HG02973 (cell line): ENCODE results near the gene NAV2.

Experiments
- ATAC-seq: cut with Tn5 transposase; IDR thresholded peaks from one replicate; pipeline ENCODE4 v1.9.1; 2021; ENCODE audit warnings: moderate library complexity; ENCODE audit not compliant: unreplicated experiment

NAV2 gene

DNA sequence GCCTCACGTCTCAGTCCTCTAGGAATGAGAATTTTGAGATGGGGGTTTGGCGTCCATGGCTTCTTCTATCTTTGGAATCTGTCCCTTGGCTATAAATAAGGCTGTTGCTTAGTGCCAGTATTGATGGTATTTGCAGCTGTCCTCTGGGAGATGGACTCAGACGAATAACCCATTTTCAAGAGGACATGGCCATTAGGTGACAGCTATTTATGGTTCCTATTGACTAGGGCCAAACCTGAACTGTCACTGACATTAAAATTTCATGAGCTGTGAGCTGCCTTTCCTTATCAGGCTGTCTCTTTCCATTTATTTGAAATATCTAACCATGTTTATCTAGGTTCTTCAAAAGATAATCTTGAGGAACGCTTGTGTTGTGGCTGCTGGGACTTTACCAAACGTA lies 92.7 kb downstream of the NAV2 start:
- no peak for ATAC-seq

DNA sequence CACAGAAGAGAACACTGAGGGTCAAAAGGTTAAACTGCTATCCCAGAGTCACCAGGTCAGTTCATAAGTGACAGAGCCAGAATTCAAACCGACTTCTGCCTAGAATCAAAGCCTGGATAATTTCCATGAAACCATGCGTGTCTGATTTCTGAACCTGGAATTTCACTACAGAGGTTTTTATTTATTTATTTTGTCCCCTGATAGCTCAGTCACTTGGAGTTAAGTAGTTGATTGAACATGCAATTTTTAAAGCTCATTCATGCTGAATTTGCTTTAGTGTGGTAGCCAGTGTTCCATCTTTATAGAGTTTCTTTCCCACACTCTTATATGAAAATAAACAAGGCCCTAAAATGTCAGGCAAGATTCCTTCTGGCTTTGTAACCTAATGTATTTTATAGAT lies 93.2 kb downstream of the NAV2 start:
- no peak for ATAC-seq

DNA sequence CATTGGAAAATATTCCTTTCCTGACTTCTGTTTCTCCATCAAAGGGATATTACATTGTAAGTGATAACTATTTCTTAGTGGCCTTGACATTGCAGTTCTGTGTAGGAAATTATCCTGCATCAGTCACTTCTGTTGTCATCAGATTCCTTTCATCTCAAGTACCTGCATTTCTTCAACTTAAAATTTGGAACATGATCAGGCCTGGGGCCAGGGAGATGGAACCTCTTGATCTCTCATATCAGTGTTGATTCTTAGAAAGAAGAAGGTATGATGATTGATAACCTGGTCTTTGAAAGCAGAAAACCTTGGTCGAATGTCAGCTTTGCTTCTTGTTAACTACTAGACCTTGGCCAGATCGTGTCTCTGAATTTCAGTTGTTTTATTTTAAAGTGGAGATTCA lies 93.6 kb downstream of the NAV2 start:
- ATAC-seq = no peak

DNA sequence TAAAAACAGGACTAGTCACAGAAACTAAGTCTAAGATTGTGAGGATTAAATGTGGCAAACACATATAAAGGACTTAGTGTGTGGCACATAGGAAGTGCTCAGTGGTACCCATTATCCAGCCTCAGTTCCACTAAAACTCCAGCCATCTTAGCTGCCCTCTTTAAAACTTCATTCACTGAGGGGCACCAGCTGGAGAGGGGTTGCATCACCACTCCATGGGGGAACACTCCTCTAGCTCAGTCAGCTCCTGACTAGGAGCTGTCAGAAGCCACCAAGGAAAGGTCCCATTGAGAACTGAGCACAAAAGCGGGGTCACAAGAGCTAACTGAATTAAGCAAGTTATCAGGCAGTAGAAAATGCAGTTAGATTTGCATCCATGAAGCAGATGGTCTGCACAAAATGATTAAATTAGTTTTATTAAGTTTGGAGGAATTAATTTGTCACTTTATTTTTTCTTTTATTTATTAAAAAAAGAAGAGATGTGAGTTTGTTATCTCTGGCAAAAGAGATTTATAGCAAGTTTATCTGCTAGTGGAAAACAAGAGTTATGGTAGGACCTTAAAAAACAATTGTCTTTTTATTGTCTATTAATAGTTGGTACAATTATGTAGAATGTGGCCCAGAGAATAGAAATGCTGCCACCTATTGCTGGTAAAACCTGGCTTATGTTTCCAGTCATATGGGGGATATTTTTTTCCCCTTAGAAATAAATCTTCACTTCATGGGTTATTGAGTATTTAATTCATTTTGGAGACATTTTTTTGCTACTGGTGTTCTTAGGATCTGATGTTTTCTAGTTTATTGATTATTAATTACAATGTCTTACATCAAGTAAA lies 95.7 kb downstream of the NAV2 start:
- ATAC-seq = no peak

DNA sequence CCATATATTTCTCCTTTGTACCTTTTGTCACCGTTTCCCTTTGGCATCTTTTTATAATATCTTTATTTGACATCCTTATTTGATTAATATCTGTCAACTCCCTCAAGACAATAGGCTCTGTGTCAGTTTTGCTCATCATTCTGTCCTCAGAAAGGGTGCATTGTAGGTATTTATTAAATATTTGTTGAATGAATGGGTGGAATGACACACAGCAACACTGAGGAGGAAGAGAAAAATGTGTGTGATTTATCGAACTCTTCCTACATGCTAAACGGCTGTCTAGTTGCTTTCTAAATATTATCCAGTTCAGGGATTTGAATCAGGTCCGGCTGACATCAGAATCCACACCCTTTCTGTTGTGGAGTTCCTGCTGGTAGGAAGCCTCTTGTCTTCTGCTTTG lies 98.2 kb downstream of the NAV2 start:
- ATAC-seq = no peak

DNA sequence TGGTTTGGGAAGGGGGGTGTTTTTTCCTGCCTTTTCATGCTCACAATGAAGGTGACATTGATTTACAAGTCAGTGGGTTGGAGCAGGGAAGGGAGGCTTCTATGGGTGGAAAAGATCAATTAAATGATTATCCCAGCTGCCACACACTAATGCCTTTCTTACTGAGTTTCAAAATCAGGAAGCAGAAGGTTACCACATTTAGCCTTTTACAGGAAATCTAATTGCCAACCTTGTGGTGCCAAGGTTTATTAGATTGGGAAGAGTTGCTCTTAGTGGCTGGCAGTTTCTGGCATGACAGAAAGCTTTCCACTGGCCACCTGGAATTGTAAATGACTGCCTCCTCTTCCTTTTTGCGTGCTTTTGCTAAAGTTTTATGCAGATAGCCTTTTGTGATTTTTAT lies 98.7 kb downstream of the NAV2 start:
- ATAC-seq = no peak

DNA sequence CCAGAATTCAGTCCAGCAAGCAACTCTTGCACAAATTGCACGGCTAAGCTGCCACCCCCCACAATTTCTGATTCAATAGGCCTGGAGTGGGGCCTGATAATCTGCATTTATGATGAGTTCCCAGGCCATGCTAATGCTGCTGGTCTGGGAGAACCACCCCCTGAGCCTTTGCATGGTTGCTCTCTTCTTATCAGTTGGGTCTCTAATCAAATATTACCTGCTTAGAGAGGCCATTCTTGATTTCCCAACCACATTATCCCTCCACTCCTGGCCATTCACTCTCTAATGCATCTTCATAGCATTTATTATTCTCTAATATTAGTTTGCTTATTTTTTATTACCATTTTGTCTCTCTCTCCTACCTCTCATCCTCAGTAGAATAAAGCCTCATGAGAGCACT lies 99.5 kb downstream of the NAV2 start:
- no peak for ATAC-seq

DNA sequence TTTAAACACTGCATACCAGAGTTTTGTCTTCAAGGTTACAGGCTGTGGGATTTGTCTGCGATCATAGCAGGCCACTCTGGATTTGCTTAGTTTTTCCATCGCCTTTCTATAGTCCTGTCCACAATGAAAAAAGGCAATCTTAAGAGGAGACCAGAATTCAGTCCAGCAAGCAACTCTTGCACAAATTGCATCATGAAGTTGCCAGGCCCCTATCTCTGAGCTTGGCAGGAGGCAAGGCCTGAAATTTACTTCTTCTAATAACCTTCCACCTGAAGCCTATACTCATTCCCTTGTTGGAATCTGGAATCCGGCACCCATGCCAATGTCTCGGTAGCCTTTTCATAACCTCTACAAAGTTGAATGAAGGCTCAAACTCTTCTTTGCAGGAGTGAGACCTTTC lies 100.1 kb downstream of the NAV2 start:
- ATAC-seq = no peak

DNA sequence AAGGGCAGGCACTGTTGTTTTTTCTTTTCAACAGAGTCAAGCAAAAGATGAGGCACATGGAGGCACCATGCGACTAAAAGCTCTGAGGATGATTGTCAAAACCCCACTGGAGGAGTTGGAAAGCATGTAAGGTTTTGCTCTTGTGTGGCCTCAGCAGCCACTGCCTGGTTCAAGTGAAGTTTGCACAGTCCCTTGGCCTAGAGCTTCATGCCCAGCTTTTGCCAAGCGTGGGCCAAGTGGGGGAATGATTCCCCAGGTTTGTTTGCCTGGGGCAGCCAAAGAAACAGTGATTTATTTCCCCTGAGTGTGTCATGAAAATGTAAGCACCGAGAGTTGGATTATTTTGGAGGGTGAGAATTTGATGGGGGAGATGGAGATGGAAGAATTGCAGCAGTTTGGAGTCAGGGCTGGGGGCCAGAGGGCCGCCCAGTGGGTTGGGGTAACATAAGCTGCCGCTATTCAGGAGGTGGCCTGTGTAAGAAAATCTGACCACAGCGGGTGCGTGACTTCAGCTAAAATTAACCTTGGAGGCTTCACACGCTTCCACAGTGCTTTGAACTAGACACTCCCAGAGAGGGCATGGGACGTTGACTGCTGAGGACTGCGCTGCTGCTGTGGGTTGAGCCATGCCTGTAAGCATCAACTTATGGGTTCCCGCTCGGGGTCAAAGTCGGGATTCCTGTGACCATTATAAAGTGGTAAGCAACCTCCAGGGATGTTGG lies 100.7 kb downstream of the NAV2 start:
- no peak for ATAC-seq

DNA sequence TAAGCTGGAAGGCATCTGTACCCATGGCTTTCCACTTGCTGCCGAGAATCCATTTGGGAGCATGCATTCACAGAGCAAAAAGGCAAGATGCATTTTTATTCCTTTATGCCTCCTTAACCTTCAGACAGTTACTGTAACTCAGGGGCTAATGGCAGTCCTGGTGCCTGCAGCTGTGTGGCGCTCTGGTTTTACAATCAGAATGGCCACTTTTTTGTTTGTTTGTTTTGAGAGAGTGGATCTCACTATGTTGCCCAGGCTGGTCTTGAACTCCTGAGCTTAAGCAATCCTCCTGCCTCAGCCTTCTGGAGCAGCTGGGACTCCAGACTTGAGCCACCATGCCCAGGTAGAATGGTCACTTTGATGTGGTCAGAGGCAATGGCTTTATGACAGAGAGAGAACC lies 101.8 kb downstream of the NAV2 start:
- no peak for ATAC-seq

DNA sequence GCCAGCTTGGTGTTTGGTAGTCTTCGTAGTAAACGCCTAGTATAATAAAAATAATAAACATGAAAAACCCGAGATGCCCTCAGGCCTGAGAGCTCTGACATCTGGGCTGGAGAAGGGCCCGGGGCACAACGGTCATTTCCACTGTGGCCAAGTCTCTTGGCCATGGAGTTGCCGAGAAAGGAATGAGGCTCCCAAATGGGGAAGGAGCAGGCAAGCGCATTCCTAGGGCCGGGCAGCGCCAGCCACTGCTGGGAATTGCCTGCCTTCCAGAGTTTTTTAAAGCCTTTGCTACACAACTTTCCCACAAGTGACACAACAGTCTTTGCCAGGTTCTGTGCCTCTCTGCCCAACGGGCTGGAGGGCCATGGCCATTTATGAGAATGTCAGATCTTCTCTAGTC lies 103.4 kb downstream of the NAV2 start:
- ATAC-seq = no peak

DNA sequence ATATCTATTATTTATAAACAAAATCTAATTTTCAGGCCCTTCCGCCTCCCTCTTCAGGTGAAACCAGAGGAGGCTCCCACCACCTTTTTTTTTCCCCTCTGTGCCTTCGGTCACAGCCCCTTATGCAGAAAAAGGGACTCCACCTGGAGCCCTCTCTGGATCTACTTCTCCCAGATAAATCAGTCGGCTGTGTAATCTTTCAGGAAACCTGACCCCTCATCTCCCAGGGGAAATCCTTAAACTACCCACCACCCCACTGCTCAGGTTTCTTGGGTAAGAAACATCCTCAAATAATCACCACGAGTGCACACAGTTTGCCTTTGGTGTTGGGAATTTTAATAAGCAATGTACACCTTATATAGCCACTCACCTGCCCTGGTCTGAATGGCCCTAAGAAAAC lies 104.2 kb downstream of the NAV2 start:
- no peak for ATAC-seq

DNA sequence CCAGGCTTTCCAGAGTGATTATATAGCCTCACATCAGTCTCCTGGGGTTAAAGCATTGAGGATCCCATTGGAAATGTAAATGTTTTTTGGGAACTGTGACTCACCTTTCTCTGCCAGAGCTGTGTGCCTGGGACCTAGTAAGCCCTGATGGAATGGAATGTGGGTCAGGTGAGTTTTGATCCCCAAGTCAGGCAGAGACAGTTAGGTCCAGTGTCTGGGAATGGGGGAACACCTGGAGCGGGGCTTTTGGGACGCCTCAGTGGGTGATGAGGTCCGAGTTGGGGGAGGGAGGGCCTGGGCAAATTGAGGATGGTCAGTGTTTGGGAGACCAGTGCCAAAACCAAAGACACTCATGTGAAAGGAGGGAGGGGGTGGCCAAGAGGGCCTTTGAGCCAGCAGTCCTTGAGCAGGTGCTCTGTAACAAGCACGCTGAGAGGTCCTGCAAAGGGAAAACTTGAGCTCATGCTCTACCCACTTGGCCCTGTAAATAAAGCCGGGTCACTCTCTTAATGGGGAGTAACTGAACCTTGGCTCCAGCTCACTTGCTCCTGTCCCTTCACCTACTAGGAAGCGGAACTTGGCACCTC lies 104.7 kb downstream of the NAV2 start:
- no peak for ATAC-seq

DNA sequence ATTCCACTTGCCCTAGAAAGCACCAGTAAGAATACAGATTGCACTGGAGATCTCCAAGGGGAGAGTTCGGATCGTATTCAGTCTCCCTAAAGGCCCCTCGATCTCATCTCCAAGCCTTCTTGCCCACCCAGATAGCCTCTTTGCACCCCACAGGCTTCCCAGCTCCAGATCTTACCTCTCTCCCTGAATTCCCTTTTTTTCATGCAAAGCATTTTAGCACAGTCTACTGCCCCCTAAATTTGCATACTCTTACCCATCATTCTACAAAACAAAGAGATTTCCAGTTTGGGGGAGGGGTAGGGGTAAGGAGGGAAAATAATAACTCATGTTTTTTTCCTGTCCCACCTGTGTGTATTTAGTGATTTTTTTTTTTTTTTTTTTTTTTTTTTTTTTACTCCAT lies 105.2 kb downstream of the NAV2 start:
- ATAC-seq = no peak

DNA sequence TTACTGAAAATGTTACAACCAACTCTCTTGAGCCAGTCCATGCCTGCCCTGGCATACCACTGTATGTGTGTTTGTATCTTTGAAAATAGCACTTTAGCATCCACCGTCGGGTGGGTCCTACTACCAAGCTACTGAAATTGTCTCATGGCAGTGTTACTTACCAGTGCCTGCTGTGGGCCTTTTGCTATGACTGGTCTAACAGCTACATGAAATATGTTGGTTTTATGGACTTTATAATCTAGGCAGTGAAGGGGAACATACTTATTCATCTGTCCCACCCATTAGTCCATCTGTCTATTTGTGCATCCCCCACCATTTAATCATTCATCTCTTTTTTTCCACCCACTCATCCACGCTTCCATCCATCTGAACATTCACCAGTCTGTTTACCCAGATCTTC lies 106.0 kb downstream of the NAV2 start:
- no peak for ATAC-seq

DNA sequence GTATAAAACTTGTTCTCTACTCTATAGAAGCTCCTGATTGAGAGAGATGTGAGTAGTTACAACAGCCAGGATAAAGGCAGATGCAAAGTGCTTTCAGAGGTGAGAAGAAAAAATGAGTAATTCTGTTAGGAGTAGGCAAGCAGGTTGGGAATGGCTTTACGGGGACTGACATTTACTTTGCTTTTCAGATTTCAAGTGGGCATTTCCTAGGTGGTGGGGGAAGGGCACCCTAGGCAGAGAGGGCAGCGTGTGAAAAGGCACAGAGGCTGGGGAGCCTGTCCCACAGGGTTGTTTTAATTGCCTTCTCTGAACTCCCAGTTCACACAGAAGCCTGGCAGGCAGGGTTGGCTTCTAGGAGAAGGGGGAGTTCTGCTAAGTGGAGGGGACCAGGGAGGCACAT lies 106.5 kb downstream of the NAV2 start:
- no peak for ATAC-seq

DNA sequence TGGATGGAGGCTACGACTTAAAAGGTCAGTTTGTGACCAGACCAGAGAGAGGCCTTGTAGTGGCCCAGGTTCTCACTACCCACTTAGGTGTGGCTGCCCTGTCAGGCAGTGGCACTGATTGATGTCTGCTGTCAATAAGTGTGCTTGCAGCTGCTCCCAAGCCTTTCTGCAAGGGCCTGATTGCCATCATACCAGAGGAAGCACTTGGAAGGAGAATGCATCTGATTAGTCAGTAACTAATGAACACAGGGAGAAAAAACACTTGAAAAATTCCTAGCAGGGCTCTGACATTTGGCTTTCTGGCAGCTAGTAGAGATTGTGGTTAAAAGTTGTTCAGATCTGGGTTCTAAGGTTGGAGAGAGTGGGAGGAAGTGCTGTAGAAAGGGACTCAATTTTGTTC lies 107.5 kb downstream of the NAV2 start:
- no peak for ATAC-seq

DNA sequence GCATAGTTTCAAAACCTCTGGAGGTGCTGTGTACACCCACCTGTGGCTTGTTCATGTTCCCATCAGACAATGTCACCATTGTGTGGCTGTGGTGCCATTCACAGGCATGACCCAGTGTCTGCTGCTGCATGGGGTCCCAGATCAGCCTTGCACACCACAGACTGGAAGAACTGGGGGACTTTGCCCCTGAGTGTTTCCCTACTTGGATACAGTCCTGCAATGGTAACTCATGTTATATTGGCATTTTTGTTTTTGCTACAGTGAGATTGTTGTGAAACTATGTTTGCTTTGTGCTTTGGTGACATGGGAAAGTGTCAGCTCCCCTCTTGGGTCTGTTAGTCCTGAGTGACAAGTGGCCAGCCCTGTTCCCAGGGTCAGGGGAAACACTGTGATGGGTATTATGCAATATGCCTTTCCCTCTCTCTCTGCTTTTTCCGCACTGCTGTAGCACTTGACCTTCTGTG lies 108.8 kb downstream of the NAV2 start:
- ATAC-seq = no peak

DNA sequence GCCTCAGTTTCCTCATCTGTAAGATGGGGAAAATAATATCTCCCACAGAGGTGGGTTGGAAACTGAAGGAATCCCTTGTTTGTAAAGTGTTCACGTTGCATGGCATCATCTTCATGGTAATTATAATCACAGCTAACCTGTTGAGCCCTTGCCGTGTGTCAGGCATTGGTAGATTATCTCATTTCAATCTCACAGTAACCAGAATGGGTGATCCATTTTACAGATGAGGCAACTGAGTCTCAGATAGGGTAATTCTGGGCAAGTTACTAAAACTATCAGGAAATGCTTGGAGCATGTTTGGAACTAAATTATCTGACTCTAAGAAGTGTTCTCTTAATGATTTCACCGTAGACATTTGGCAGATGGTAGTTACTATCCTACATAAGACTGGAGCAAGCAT lies 109.4 kb downstream of the NAV2 start:
- ATAC-seq = no peak

DNA sequence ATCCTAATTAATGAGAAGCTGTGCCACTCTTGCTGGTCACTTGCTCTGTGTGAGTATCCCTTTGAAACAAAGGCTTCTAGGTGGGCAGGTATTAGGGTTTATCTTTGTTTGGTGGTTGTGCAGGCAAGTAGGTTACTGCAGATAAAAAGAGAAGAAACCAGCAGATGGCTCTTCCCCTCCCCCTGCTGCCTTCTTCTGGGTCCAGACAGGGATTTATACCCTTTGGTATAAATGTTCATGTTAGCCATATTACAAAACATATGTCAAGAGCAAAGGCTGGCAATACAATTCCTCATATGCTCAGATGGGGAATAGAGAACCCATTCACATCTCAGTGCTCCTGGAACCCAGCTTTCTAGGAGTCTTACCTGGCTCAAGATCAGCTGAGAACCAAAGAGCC lies 109.9 kb downstream of the NAV2 start:
- ATAC-seq = no peak

DNA sequence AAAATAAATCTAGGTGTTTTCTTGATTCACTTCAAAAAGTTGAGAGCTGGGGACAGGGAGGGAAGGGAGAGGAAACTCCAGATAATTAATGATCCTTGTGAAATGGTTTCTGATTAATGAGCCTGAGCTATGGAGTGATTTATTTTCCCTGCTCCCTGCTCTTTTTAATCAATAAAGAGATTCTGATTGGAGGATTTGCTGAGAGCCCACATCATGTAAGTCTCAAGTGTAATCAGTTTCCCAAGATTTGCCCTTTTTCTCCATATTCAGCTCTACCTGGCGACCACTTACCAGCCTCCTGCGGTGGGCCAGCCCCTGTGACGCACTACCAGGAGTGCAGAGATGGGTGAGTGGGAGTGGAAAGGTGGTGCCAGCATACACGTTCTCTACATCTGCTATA lies 114.0 kb downstream of the NAV2 start:
- ATAC-seq = no peak
